Keratinocyte (primary cell): Measurements from ENCODE around the gene TPM1. TPM values are rescaled to one million over a fixed set of nuclear protein-coding genes. Genes with fewer than 3 reads are reported as not detected.
A peak's percentile ranks its signal among the peaks of the same experiment; 100 is the strongest.

Experiments used
- DNase-seq: peaks from one replicate; pipeline ENCODE4 v3.0.0-alpha.2; 2011; ENCODE audit warnings: low read depth, missing footprints, low spot score
- FAIRE-seq: peaks from 2 replicates; lab custom pipeline; 2011; peaks lifted over from hg19 to GRCh38; lab: Jason Lieb, UNC
- H2AFZ ChIP-seq: 2 replicates; pipeline ENCODE4 v1.6.0; 2012; ENCODE audit warnings: low read length, control low read depth, inconsistent platforms; ENCODE audit not compliant: control insufficient read depth
- H3K27ac ChIP-seq: 2 replicates; pipeline ENCODE4 v1.5.1; 2011; ENCODE audit warnings: low read length; ENCODE audit not compliant: control insufficient read depth, insufficient read depth
- H3K27me3 ChIP-seq: 3 replicates; pipeline ENCODE4 v1.6.0; 2011; ENCODE audit warnings: low read length; ENCODE audit not compliant: control insufficient read depth, insufficient read depth; ENCODE audit errors: extremely low read depth
- H3K36me3 ChIP-seq, 2 experiments: 2 replicates in 1 of 2; 3 replicates in 1 of 2; pipeline ENCODE4 v1.5.1; 2011; ENCODE audit warnings: low read length in 2 of 2, mild to moderate bottlenecking in 1 of 2; ENCODE audit not compliant: control insufficient read depth in 2 of 2, insufficient read depth in 2 of 2; ENCODE audit errors: extremely low read depth in 1 of 2
- H3K4me1 ChIP-seq: 3 replicates; pipeline ENCODE4 v1.5.1; 2011; ENCODE audit warnings: low read length; ENCODE audit not compliant: control insufficient read depth, insufficient read depth; ENCODE audit errors: extremely low read depth
- H3K4me2 ChIP-seq: 3 replicates; pipeline ENCODE4 v1.6.0; 2011; ENCODE audit warnings: low read depth, low read length; ENCODE audit not compliant: control insufficient read depth, insufficient read depth; ENCODE audit errors: extremely low read depth
- H3K4me3 ChIP-seq, 3 experiments: fragments of 200-600 bp in 1 of 3; sonication (generic) in 1 of 3; 2 replicates in 2 of 3; 3 replicates in 1 of 3; pipeline ENCODE4 v1.5.1; 2011 to 2016; ENCODE audit warnings: low read length in 3 of 3, mild to moderate bottlenecking in 3 of 3, control low read depth in 2 of 3, inconsistent platforms in 1 of 3, low read depth in 1 of 3, mixed read lengths in 1 of 3, mixed run types in 1 of 3, moderate library complexity in 1 of 3; ENCODE audit not compliant: control insufficient read depth in 2 of 3, insufficient read depth in 2 of 3; ENCODE audit errors: extremely low read depth in 1 of 3
- H3K79me2 ChIP-seq: 2 replicates; pipeline ENCODE4 v1.6.0; 2012; ENCODE audit warnings: low read length; ENCODE audit not compliant: control insufficient read depth, insufficient read depth
- H3K9ac ChIP-seq: 3 replicates; pipeline ENCODE4 v1.6.0; 2011; ENCODE audit warnings: low read length; ENCODE audit not compliant: control insufficient read depth, insufficient read depth; ENCODE audit errors: extremely low read depth
- H3K9me1 ChIP-seq: 3 replicates; pipeline ENCODE4 v1.6.0; 2011; ENCODE audit warnings: low read length; ENCODE audit not compliant: control insufficient read depth, insufficient read depth; ENCODE audit errors: extremely low read depth
- H3K9me3 ChIP-seq: 2 replicates; pipeline ENCODE4 v1.5.1; 2012; ENCODE audit warnings: low read depth, low read length; ENCODE audit not compliant: control insufficient read depth
- H4K20me1 ChIP-seq: 3 replicates; pipeline ENCODE4 v1.6.0; 2011; ENCODE audit warnings: low read length; ENCODE audit not compliant: control insufficient read depth, insufficient read depth; ENCODE audit errors: extremely low read depth
- EZH2 ChIP-seq: IDR thresholded peaks from one replicate; pipeline ENCODE4 v1.6.1; 2012; ENCODE audit warnings: inconsistent platforms, mild to moderate bottlenecking, low read length, moderate library complexity
- dilution Hi-C: fragments of 300-500 bp; cut with MboI; formaldehyde crosslinking; loops from one replicate; pipeline ENCODE4 v1.7.0; 2020; ENCODE audit warnings: low sequenced_read_pairs; ENCODE audit not compliant: extremely low pct_ligation_motif_present
- polyA plus RNA-seq, 5 experiments: library from polyadenylated mRNA; depleted of rRNA in 3 of 5; stranded (reverse) in 3 of 5; stranded (forward) in 1 of 5; unstranded in 1 of 5; fragments of >200 nt; gene quantifications; 1 replicate in 1 of 5; 2 replicates in 3 of 5; 3 replicates in 1 of 5; pipeline versions ENCODE4 v1.2.1 to v1.2.3, GENCODE V29; 2011 to 2012; ENCODE audit warnings: missing spikeins in 2 of 5, low read depth in 1 of 5, low replicate concordance in 1 of 5
- TF ChIP-seq, protein P1 (sequence below), 3 experiments: IDR thresholded peaks in 1 of 3; conservative IDR thresholded peaks in 1 of 3; optimal IDR thresholded peaks in 1 of 3; 2 replicates in 2 of 3; 3 replicates in 1 of 3; pipeline versions ENCODE3 to v1.5.1; 2011; ENCODE audit warnings: low read length in 3 of 3, mild to moderate bottlenecking in 3 of 3, moderate library complexity in 2 of 3, control low read depth in 1 of 3, inconsistent platforms in 1 of 3; ENCODE audit not compliant: insufficient read depth in 2 of 3; ENCODE audit errors: extremely low read depth in 1 of 3

TPM1 gene
- polyA plus RNA-seq, 1 donor (not counting 4 experiments of a cell fraction or from before 2014, with no cell fraction given), result 370 TPM

DNA sequence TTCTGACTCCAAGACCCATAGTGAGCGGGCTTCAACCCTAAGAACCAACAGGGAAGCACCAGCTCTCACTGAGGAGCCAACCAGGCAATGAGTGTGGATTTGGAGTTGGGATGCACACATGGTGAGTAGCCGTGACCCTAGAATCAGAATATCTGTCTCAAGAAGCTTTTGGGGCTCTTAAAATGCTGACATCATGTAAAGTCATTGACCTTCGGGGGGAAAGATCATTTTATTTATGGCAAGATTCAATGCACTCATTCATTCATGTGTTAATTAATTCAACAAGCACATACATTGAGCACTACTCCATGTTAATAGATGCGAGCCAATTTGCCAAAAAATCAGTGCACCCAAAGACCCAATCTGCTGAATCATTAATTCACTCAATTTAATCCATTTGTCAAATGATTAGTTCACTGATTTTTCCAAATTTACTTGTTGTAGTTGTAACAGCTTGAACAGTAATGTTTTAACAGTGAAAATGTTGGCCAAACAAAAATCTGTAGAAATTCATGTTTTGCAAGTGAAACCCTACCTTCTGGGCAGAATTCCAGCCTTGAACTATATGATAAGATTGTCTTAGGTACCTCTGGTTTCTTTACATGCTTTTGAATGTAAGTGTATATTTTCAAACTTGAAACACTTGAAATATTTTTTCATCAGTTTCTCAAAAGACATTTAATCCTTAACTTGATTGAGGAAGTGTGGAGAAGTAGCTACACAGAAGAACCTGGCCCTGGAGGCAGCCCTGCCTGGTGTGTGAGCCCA lies 49.3 kb downstream of the TPM1 start:
- no peaks in the 10 kb centered on the region for H3K79me2 ChIP-seq
- no peaks in the 10 kb centered on the region for H3K9me3 ChIP-seq
- no peaks in the 10 kb centered on the region for H3K27me3 ChIP-seq
- H3K4me2 ChIP-seq, result no peak overlapping the region
- dilution Hi-C loops, result no loop called here
- no peaks in the 10 kb centered on the region for H3K4me1 ChIP-seq
- no peaks in the 10 kb centered on the region for H4K20me1 ChIP-seq
- no peaks in the 10 kb centered on the region for H3K36me3 ChIP-seq
- H3K27ac ChIP-seq, result no peak overlapping the region
- no peak overlapping the region for H3K9ac ChIP-seq
- H3K9me1 ChIP-seq, result no peaks in the 10 kb centered on the region
- H2AFZ ChIP-seq, result no peak overlapping the region
- H3K4me3 ChIP-seq, result no peak overlapping the region
- FAIRE-seq (no peak), DNase-seq (no peak)
- TF ChIP-seq, protein P1, sequence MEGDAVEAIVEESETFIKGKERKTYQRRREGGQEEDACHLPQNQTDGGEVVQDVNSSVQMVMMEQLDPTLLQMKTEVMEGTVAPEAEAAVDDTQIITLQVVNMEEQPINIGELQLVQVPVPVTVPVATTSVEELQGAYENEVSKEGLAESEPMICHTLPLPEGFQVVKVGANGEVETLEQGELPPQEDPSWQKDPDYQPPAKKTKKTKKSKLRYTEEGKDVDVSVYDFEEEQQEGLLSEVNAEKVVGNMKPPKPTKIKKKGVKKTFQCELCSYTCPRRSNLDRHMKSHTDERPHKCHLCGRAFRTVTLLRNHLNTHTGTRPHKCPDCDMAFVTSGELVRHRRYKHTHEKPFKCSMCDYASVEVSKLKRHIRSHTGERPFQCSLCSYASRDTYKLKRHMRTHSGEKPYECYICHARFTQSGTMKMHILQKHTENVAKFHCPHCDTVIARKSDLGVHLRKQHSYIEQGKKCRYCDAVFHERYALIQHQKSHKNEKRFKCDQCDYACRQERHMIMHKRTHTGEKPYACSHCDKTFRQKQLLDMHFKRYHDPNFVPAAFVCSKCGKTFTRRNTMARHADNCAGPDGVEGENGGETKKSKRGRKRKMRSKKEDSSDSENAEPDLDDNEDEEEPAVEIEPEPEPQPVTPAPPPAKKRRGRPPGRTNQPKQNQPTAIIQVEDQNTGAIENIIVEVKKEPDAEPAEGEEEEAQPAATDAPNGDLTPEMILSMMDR (optimal IDR thresholded peaks at IDR 0.05 in 1 of 3, IDR thresholded peaks at IDR 0.05 in 1 of 3, conservative IDR thresholded peaks at IDR 0.05 in 1 of 3; ENCODE audit: extremely low read depth in 1 of 3, insufficient read depth in 2 of 3, low read length in 3 of 3), result no peak
- TF ChIP-seq EZH2, result no peak

DNA sequence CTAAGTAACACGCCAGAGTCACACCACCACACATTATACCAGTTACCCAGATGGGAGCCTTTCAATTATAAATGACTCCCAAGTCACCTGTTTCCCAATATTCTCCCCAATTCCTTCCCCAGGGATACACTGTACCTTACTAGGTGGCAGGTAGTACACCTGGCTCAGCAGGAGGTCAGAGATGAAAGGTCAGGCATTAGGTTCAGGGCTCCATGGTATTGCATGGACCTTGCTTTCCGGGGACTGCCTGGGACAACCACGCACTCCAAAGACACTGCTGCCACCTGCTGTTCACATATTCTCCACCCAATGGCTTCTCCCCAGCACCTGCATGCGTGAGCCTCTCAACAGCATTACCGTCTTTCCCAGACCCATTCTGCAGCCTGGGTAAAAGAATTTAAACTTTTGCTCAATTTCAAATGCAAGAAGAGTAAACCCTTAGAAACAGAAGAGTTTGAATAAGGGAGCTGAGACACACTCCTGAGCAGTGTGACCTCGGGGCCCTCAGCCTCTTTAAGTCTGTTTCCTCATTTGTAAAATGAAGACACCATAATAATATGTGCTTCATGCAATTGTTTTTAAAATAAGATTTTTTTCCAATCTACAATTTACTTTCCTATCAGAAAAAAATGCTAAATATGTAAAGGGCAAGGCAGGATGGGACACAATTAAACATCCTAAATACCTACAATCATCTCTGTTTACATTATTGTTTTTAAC lies 51.1 kb downstream of the TPM1 start:
- DNase-seq (peak; percentile 25), FAIRE-seq (peak; percentile 82)
- Histone ChIP-seq H3K9me3 (no peaks in the 10 kb centered on the region), H3K36me3 (no peaks in the 10 kb centered on the region), H3K4me3 (no peak overlapping the region), H3K9ac (no peak overlapping the region), H3K79me2 (no peaks in the 10 kb centered on the region), H3K27ac (no peak overlapping the region), H3K27me3 (no peaks in the 10 kb centered on the region), H4K20me1 (no peaks in the 10 kb centered on the region), H2AFZ (no peak overlapping the region), H3K9me1 (no peaks in the 10 kb centered on the region), H3K4me1 (peaks cover 3% of the 10 kb centered on the region), H3K4me2 (no peak overlapping the region)
- dilution Hi-C loops, result no loop called here
- TF ChIP-seq, protein P1 (optimal IDR thresholded peaks at IDR 0.05 in 1 of 3, IDR thresholded peaks at IDR 0.05 in 1 of 3, conservative IDR thresholded peaks at IDR 0.05 in 1 of 3; ENCODE audit: extremely low read depth in 1 of 3, insufficient read depth in 2 of 3, low read length in 3 of 3), result peak; percentile 88 to 98 (median 95)
- no peak for TF ChIP-seq EZH2
